ENCODE data around the gene USP4. TPM values are rescaled to one million over a fixed set of nuclear protein-coding genes. Genes with fewer than 3 reads are reported as not detected.

The USP4 gene
- total and polyA plus RNA-seq, 8 donors, result 57.7 to 77.1 (median 73.0) TPM

GRCh38 chr3:49386056-49386756 lies 46.4 kb upstream of the USP4 start:
- no peak for TF ChIP-seq CTCF (IDR thresholded peaks at IDR 0.05)
- H3K27ac ChIP-seq, result peak overlapping the region in 1 of 2 donors; percentile 84
- intact Hi-C loops (cut with DNase I), result no loop called here
- no peak overlapping the region for H3K4me3 ChIP-seq
- DNase-seq (no peak), ATAC-seq (peak; percentile 70)
- H3K36me3 ChIP-seq, result peaks cover 0 to under 1% of the 10 kb centered on the region in 2 donors
- H3K9me3 ChIP-seq, result no peaks in the 10 kb centered on the region
- H3K27me3 ChIP-seq, result no peaks in the 10 kb centered on the region
- H3K4me1 ChIP-seq, result peaks cover 0 to 96% of the 10 kb centered on the region in 2 donors

DNA sequence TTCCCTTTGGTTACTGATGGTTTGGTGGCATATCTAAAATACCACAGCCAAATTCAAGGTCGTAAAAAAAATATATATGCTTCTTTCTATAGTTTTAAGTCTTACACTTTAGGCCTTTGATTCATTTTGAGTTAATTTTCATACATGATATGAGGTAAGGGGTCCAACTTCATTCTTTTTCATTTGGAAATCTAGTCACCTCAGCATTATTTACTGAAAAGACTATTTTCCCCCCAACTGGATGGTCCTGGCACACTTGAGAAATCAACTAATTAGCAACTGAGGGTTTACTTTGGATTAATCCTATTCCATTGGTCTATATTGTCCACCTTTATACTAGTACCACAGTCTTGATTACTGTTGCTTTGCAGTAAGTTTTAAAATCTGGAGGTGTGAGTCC lies 45.8 kb upstream of the USP4 start:
- no peaks in the 10 kb centered on the region for H3K27me3 ChIP-seq
- peaks cover 0 to 99% of the 10 kb centered on the region in 2 donors for H3K4me1 ChIP-seq
- ATAC-seq (no peak), DNase-seq (no peak)
- no peak overlapping the region for H3K4me3 ChIP-seq
- peak overlapping the region in 1 of 2 donors; percentile 84 for H3K27ac ChIP-seq
- H3K36me3 ChIP-seq, result no peaks in the 10 kb centered on the region
- intact Hi-C loops (cut with DNase I), result no loop called here
- no peaks in the 10 kb centered on the region for H3K9me3 ChIP-seq
- no peak for TF ChIP-seq CTCF (IDR thresholded peaks at IDR 0.05)

DNA sequence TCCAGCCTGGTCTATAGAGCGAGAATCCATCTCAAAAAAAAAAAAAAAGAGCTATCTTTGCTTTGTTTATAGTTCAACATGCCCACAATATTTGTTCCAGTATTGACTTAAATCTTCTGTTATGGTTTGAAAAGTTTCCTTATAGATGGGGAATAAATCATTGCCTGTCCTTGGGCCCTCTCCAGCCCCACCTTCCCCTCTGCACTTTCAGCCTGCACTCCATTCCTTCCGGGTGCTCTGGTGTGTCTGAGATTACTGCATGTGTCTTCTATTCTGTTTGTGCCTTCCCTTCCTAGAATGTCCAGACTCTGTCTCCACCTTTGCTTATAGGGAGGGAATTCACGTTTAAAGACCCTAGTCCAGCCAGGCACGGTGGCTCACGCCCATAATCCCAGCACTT lies 43.5 kb upstream of the USP4 start:
- no peaks in the 10 kb centered on the region for H3K9me3 ChIP-seq
- ATAC-seq (no peak), DNase-seq (no peak)
- H3K4me1 ChIP-seq, result peaks cover 3 to 99% of the 10 kb centered on the region in 2 donors
- H3K27ac ChIP-seq, result no peak overlapping the region
- no peak overlapping the region for H3K4me3 ChIP-seq
- TF ChIP-seq CTCF (IDR thresholded peaks at IDR 0.05), result no peak
- no peaks in the 10 kb centered on the region for H3K36me3 ChIP-seq
- intact Hi-C loops (cut with DNase I), result no loop called here
- H3K27me3 ChIP-seq, result no peaks in the 10 kb centered on the region

- Histone ChIP-seq H3K4me1 (peaks cover 5 to 96% of the 10 kb centered on the region in 2 donors), H3K4me3 (no peak overlapping the region), H3K27me3 (no peaks in the 10 kb centered on the region), H3K27ac (peak overlapping the region in 1 of 2 donors; percentile 50), H3K9me3 (no peaks in the 10 kb centered on the region), H3K36me3 (peaks cover 0 to 21% of the 10 kb centered on the region in 2 donors)
- ATAC-seq (peak; percentile 90), DNase-seq (peak in 1 of 4 donors; percentile 64)
- no peak for TF ChIP-seq CTCF (IDR thresholded peaks at IDR 0.05)
- intact Hi-C loops (cut with DNase I), result no loop called here
Observed at GRCh38 chr3:49378249-49378895, 38.5 kb upstream of the USP4 start.

GRCh38 chr3:49377483-49377882 lies 37.6 kb upstream of the USP4 start:
- ATAC-seq (peak; percentile 38), DNase-seq (no peak)
- no peaks in the 10 kb centered on the region for H3K27me3 ChIP-seq
- peak overlapping the region in 1 of 2 donors; percentile 30 for H3K27ac ChIP-seq
- H3K4me1 ChIP-seq, result peaks cover 5 to 94% of the 10 kb centered on the region in 2 donors
- peaks cover 0 to 30% of the 10 kb centered on the region in 2 donors for H3K36me3 ChIP-seq
- intact Hi-C loops (cut with DNase I), result no loop called here
- no peaks in the 10 kb centered on the region for H3K9me3 ChIP-seq
- H3K4me3 ChIP-seq, result no peak overlapping the region
- TF ChIP-seq CTCF (IDR thresholded peaks at IDR 0.05), result no peak
